ENCODE data around the gene PROK1. TPM values are rescaled to one million over a fixed set of nuclear protein-coding genes. Genes with fewer than 3 reads are reported as not detected.
A peak's percentile ranks its signal among the peaks of the same experiment; 100 is the strongest.
"Not testable (repeated sequence)": the region's sequence is repeated elsewhere in the genome, so short reads cannot be mapped to it uniquely, and the experiment has no call there.

The PROK1 gene, protein sequence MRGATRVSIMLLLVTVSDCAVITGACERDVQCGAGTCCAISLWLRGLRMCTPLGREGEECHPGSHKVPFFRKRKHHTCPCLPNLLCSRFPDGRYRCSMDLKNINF
- total RNA-seq (not detected), polyA plus RNA-seq (1 to 10 TPM in 1 of 3 donors, not detected in 2; 1.5 TPM)
- long read RNA-seq, donor 1 = 0 reads
- long read RNA-seq, donor 2 = 0 reads
- long read RNA-seq, donor 3 = 0 reads
- long read RNA-seq, donor 4 = 0 reads
- long read RNA-seq, donor 5 = 0 reads
- long read RNA-seq, donor 6 = 0 reads
- long read RNA-seq, donor 7 = 0 reads
- long read RNA-seq, donor 8 = 0 reads
- long read RNA-seq, donor 9 = 0 reads
- long read RNA-seq, donor 10 = 0 reads

DNA sequence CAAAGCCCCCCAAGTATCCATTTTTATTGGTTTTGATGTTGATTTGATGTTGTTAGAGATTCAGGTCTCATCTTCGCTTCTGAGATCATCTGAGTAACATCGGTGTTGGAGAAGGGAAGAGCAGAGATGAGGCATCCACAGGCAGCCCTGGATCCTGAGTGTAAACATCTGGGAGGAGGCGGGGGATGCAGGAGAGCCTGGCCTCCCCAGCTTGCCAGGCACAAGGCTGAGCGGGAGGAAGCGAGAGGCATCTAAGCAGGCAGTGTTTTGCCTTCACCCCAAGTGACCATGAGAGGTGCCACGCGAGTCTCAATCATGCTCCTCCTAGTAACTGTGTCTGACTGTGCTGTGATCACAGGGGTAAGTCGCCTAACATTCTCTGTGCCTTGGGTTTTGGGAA, at the start of gene PROK1:
Gene PROK1, plus strand, starts transcription at position 221 of the 400 bp plus-strand sequence. Its CDS starts 68 bp downstream, at position 289.
- intact Hi-C loops (cut with DNase I; ENCODE audit: low total_unique reads) = no loop called here
- 63 to 72% (median 69%) methylated on average over 8 of the region's 8 CpGs for WGBS, 5 donors

DNA sequence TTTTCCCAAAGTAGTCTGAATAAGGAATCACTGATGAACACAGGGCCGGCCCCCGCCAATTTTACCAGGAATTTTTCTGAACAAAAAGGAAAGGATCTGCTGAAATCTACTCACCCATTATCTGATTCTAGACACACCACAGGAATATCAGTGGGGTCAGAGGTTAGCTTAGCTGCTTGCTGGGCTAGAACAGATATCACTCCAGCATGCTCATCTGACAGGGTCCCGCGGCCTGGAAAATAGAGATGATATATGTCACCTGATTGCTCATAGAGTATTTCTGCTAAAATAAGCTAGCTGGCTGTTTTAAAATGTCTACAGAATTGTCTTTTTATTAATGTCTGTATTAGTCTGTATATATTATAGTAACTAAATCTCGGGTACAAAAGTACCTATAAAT, 47.1 kb upstream of the PROK1 start:
- DNase-seq = no peak
- Histone ChIP-seq H3K9me3 (no peaks in the 10 kb centered on the region), H3K4me1 (peaks cover 16 to 32% (median 31%) of the 10 kb centered on the region in 4 donors), H3K27ac (no peak overlapping the region), H3K36me3 (peaks cover 44 to 72% (median 71%) of the 10 kb centered on the region in 4 donors), H3K4me3 (no peak overlapping the region), H3K27me3 (no peaks in the 10 kb centered on the region)
- intact Hi-C loops (cut with DNase I; ENCODE audit: low total_unique reads) = loop anchor here (10.0 kb wide), 1 partner anchor 59 kb away; no protein-coding TSS in a partner anchor
- TF ChIP-seq, protein P1, sequence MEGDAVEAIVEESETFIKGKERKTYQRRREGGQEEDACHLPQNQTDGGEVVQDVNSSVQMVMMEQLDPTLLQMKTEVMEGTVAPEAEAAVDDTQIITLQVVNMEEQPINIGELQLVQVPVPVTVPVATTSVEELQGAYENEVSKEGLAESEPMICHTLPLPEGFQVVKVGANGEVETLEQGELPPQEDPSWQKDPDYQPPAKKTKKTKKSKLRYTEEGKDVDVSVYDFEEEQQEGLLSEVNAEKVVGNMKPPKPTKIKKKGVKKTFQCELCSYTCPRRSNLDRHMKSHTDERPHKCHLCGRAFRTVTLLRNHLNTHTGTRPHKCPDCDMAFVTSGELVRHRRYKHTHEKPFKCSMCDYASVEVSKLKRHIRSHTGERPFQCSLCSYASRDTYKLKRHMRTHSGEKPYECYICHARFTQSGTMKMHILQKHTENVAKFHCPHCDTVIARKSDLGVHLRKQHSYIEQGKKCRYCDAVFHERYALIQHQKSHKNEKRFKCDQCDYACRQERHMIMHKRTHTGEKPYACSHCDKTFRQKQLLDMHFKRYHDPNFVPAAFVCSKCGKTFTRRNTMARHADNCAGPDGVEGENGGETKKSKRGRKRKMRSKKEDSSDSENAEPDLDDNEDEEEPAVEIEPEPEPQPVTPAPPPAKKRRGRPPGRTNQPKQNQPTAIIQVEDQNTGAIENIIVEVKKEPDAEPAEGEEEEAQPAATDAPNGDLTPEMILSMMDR (IDR thresholded peaks at IDR 0.05) = no peak
- TF ChIP-seq POLR2A (IDR thresholded peaks at IDR 0.05) (no peak), POLR2AphosphoS5 (IDR thresholded peaks at IDR 0.05) (no peak), EP300 (IDR thresholded peaks at IDR 0.05) (no peak)
- 89 to 97% (median 95%) methylated on average over 5 of the region's 5 CpGs for WGBS, 5 donors

More for the DNA sequence above, at the start of gene PROK1:
- DNase-seq = no peak
- Histone ChIP-seq H3K36me3 (no peaks in the 10 kb centered on the region), H3K27me3 (peaks cover 0 to 54% (median 15%) of the 10 kb centered on the region in 3 donors), H3K4me3 (no peak within 1 kb of the TSS), H3K27ac (no peak within 1 kb of the TSS), H3K4me1 (no peaks in the 10 kb centered on the region), H3K9me3 (no peaks in the 10 kb centered on the region)
- TF ChIP-seq POLR2AphosphoS5 (IDR thresholded peaks at IDR 0.05) (no peak), EP300 (IDR thresholded peaks at IDR 0.05) (no peak), POLR2A (IDR thresholded peaks at IDR 0.05) (no peak)
- TF ChIP-seq, protein P1 (IDR thresholded peaks at IDR 0.05) = no peak

DNA sequence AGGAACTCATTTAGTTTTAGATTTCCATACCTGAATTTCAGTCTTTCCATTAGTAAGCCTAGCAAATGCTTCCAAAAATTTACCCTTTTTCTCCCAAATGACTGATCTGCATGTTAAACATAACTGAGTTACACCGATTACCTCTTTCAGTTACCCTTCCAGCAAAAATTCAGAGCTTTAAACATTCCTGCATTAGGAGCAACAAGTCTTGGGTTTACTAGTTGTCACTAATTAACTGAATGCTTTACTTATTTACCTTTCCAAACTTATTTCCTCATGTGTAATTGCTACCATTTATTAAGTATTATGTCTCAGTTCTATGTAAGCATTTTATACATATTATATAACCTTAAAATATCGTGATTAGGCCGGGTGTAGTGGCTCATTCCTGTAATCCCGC, 46.5 kb upstream of the PROK1 start:
- no peak overlapping the region for H3K27ac ChIP-seq
- intact Hi-C loops (cut with DNase I; ENCODE audit: low total_unique reads) = loop anchor here (10.0 kb wide), 1 partner anchor 60 kb away; no protein-coding TSS in a partner anchor
- no peaks in the 10 kb centered on the region for H3K9me3 ChIP-seq
- 75 to 84% (median 78%) methylated on average over 4 of the region's 4 CpGs for WGBS, 5 donors
- H3K4me3 ChIP-seq = no peak overlapping the region
- TF ChIP-seq POLR2AphosphoS5 (IDR thresholded peaks at IDR 0.05) (no peak), POLR2A (IDR thresholded peaks at IDR 0.05) (no peak), EP300 (IDR thresholded peaks at IDR 0.05) (no peak)
- no peaks in the 10 kb centered on the region for H3K27me3 ChIP-seq
- peaks cover 43 to 66% (median 65%) of the 10 kb centered on the region in 4 donors for H3K36me3 ChIP-seq
- H3K4me1 ChIP-seq = peaks cover 17 to 37% (median 32%) of the 10 kb centered on the region in 4 donors
- DNase-seq = no peak

DNA sequence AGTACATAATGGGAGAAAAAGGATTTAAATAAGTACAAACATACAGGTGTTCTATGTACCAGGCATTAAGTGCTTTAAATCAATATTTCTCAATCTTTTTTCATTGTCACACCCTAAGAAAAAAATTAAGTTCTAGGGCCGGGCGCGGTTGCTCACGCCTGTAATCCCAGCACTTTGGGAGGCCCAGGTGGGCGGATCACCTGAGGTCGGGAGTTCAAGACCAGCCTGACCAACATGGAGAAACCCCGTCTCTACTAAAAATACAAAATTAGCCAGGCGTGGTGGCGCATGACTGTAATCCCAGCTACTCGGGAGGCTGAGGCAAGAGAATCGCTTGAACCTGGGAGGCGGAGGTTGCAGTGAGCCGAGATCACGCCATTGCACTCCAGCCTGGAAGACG, 44.5 kb upstream of the PROK1 start:
- intact Hi-C loops (cut with DNase I; ENCODE audit: low total_unique reads) = loop anchor here (10.0 kb wide), 1 partner anchor 62 kb away; no protein-coding TSS in a partner anchor
- H3K36me3 ChIP-seq = peaks cover 35 to 46% (median 45%) of the 10 kb centered on the region in 4 donors
- H3K27ac ChIP-seq = peak overlapping the region in 4 of 5 donors; percentile 92 to 97 (median 96)
- DNase-seq, H3K27me3 ChIP-seq, H3K9me3 ChIP-seq: not testable (repeated sequence)
- peaks cover 17 to 38% (median 32%) of the 10 kb centered on the region in 4 donors for H3K4me1 ChIP-seq
- 42 to 67% (median 57%) methylated on average over 15 of the region's 15 CpGs for WGBS, 5 donors
- peak overlapping the region; percentile 65 to 90 (median 86) for H3K4me3 ChIP-seq

DNA sequence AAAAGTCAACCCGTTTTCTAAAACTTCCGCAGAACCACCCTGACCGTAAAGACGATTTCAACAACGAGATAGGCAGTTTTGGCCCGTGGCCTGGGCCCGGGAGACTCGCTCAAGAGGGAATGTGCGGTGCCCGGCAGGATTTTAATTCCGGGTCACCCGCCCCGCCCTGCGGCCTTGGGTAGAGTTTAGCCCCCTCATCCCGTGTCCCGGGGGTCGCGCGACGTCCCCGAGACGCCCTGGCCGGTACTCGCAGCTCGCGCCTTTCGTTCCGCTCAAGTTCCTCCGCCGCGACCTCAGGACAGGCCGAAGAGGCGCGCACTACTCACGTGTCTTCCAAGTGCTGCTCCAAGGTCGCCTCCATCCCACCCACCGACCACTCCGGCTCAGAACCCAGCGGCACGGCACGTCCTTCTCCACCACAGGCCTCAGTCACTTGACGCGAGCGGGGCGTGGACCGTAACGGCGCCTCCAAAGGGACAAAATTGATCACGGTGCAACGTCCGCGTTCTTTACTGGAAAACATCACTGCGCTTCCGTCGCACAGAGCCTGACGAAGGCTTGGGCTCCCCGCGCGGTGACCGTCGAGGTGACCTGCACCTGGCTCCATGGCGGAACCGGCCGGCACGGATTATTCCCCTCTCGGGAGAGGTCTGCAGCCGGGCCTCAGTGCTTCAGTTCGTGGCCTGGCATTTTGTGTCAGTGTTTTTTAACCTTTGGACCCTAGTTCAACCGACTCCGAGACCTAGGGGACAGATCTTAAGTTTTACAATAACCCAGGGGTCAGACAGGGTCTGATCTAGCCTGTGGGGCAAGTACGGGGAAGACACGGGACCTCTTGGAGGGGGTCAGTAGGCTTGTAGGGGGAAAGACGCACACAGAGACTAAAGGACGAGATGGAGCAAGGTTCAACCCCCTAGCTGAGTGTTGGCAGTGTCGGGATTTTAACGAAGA, 43.4 kb upstream of the PROK1 start, which contains the start of gene LAMTOR5:
Gene LAMTOR5, minus strand, starts transcription at position 435 of the 951 bp plus-strand sequence. Its CDS starts 74 bp downstream, at position 361.
- Histone ChIP-seq H3K36me3 (peaks cover 26 to 35% (median 34%) of the 10 kb centered on the region in 4 donors), H3K27ac (peak within 1 kb of the TSS; percentile 92 to 97 (median 95)), H3K9me3 (no peaks in the 10 kb centered on the region), H3K4me1 (peaks cover 17 to 38% (median 33%) of the 10 kb centered on the region in 4 donors), H3K27me3 (no peaks in the 10 kb centered on the region), H3K4me3 (peak within 1 kb of the TSS; percentile 65 to 90 (median 86))
- peak; percentile 94 to 98 for DNase-seq
- WGBS, 5 donors = 0 to 1% (median 0%) methylated on average over 49 to 76 of the region's 76 CpGs
- TF ChIP-seq EP300 (IDR thresholded peaks at IDR 0.05) = no peak
- TF ChIP-seq, protein P1 (IDR thresholded peaks at IDR 0.05) = no peak
- peak; percentile 98 to 99 (median 99) for TF ChIP-seq POLR2AphosphoS5 (IDR thresholded peaks at IDR 0.05)
- TF ChIP-seq POLR2A (IDR thresholded peaks at IDR 0.05) = peak in 2 of 4 donors; percentile 73 to 80
- intact Hi-C loops (cut with DNase I; ENCODE audit: low total_unique reads) = loop anchor here (10.0 kb wide), 1 partner anchor 63 kb away; no protein-coding TSS in a partner anchor
